ENCODE data around the gene GOLGA6L7.
"Not testable (repeated sequence)": the region's sequence is repeated elsewhere in the genome, so short reads cannot be mapped to it uniquely, and the experiment has no call there.

The GOLGA6L7 gene

DNA sequence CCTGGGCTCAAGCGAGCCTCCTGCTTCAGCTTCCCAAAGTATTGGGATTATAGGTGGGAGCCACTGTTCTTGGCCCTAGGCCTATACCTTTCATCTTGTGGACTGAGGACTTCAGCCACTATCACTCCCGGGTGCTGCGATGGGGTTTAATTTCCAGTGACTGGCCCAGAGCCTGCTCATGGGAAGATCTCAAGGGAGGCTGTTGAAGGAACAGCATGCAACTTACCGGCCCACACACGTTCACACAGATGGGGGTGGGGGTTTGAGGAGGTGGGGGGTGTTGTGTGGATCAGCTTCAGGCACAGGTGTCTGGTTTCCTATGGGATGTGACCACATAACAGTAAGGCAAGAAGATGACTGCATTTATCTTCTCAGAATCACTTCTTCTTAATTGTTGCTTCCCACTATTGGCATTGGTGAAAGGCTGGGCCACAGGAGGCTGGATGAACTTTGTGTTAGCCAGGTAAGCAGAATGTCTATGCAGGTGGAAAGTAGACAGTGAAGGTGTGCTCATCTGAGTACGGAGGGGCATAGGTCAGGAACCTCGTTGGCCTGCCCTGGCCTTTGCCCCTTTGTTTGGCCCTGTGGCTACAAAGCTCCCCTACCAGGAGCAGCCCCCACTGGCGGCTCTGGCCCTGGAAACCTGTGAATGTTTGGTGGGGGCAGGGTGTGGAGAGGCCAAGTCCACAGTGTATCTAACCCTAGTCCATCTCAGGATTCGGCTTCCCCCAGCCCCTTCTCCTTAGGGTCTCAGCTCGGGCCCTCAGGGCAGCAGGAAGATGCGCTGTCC is 35.9 kb upstream of the GOLGA6L7 start:
- no peak for DNase-seq (ENCODE audit: low read depth)

DNA sequence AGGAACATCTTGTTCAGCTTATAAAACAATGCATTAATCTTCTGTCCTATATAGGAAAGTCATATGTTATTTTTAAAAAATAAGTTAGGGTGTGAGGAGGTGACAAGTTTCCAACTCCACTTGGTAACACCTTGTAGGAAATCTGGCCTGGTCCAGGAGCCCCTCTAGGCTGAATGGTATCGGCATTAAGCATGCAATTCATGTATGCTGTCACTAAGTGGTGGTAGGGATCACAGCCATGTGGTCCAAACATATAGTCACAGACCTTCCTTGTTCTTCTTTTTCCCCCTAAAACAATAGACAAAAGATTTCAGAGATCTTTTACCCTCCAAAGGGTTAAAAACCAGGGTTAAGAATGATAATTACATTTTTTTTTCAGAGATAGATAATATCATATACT is 33.2 kb upstream of the GOLGA6L7 start:
- no peak for DNase-seq (ENCODE audit: low read depth)

DNA sequence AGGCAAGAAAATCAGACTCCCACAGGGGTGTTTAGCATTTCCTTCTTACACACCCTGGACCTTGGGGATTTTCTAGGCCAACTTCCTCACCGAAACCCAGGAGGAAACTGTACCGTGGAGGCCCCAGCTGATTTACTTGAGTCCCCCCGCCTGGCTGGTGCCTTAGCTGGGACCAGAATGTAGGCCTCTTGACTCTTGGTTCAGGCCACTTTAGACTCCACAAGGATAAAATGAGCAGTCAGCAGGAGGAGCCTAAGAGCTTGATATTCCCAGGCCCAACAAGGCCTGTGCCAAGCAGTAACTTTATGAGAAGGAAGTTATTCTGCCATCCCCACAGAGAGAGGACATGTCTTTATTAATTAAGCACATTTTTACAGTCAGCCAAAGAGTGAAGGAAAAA is 32.7 kb upstream of the GOLGA6L7 start:
- no peak for DNase-seq (ENCODE audit: low read depth)

GRCh38 chr15:28880680-28881079 is 32.2 kb upstream of the GOLGA6L7 start:
- no peak for DNase-seq (ENCODE audit: low read depth)

DNA sequence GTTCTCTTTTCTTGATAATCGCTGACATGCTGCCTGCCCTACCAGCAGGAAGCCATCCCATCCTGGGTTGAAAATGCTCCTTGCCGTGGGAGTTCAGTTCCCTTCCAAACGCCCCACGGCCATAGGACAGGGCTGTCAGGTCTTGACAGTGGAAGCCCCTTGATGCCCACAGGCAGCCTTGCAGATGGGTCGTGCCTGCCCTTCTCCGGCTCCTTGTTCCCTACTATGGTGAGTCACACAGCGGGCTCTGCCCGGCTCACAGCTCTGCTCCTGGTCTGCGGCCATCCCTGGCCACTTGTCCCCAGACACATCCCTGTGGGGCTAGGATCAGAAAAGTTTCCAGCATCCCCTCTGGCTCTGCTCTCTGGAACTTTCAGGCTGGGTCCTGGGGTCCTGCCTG is 31.1 kb upstream of the GOLGA6L7 start:
- no peak for DNase-seq (ENCODE audit: low read depth)

GRCh38 chr15:28878209-28878608 is 29.8 kb upstream of the GOLGA6L7 start:
- DNase-seq (ENCODE audit: low read depth) = no peak

DNA sequence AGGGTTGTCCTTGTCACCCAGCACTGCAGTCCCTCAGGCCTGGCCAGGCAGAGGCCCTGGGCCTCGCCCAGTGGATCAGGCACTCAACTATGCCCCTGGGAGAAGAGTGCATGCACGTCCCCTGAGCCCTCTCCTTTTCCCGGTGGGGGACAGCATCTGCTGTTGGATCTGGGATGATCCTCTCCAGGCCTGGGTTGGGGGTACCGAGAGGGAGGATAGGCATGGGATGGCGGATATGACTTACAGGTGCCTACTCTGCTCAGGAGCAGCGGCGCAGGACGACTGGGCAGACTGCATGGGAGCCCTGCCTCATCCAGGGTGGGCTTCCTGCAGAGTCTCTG is 28.4 kb upstream of the GOLGA6L7 start:
- no peak for DNase-seq (ENCODE audit: low read depth)

- DNase-seq (ENCODE audit: low read depth) = no peak
Observed at GRCh38 chr15:28876131-28876844, 27.8 kb upstream of the GOLGA6L7 start.

- no peak for DNase-seq (ENCODE audit: low read depth)
Observed at GRCh38 chr15:28875461-28876000, 27.1 kb upstream of the GOLGA6L7 start.

DNA sequence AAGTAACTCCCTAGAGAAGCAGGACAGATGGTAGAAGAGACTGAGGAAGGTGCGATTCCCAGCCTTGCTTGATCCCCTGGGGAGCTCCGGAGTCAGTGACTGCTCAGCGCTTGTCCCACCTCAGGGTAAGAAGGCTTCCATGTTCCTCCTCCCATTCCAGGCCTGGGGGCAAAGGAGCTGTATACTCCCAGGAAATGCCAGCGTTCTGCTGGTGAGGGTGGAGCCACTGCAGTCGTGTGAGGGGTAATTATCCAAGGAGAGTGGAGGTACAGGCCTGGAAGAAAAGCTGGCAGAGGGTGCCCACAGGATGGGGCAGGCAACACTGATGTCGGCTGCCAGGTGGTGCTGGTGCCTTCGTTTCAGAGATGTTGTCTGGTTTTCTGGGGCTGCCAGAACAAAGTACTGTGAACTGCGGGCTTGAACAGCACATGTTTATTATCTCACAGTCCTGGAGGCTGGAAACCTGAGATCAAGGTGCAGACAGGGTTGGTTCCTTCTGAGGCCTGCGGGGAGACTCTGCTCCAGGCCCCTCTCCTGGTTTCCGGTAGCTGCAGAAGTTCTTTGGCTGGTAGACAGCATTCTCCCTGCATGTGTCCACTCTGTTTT is 25.2 kb upstream of the GOLGA6L7 start:
- no peak for DNase-seq (ENCODE audit: low read depth)

- no peak for DNase-seq (ENCODE audit: low read depth)
Observed at GRCh38 chr15:28873006-28873405, 24.6 kb upstream of the GOLGA6L7 start.

GRCh38 chr15:28871168-28871567 is 22.7 kb upstream of the GOLGA6L7 start:
- DNase-seq (ENCODE audit: low read depth) = no peak

DNA sequence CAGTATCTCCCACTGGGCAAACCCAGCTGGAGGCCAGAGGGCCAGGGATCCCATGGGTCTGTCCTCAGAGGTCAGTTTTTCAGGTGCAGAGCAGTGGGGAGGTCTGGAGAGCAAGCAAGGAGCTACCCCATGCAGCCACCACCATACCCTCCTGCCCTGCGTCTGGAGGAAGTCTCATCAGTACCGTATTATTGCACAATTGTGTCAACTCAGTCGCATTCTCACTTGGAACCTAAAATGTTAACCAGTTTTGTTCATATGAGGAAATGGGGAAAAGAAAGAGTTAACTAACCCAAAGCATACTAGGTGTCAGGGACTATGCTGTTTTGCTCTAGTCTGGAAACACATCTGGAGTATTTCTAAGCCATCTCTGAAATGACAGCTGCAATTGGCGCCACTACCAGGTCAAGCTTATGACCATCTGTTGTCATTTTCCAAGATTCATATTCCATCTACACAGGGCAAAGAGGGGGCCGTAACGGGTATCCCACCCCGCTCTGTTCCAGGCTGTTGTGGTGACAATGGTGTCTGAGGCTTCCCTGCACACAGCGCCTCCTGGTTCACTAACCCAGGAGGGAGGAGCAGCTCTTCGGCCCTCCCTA is 20.4 kb upstream of the GOLGA6L7 start:
- no peak for DNase-seq (ENCODE audit: low read depth)

- not testable (repeated sequence) for DNase-seq (ENCODE audit: low read depth)
Observed at GRCh38 chr15:28861589-28862293, 13.3 kb upstream of the GOLGA6L7 start.

- DNase-seq (ENCODE audit: low read depth) = peak; percentile 9
Observed at GRCh38 chr15:28861031-28861534, 12.6 kb upstream of the GOLGA6L7 start.

GRCh38 chr15:28854578-28854977 is 6.1 kb upstream of the GOLGA6L7 start:
- DNase-seq (ENCODE audit: low read depth) = not testable (repeated sequence)

- DNase-seq (ENCODE audit: low read depth) = not testable (repeated sequence)
Observed at GRCh38 chr15:28853654-28854053, 5.2 kb upstream of the GOLGA6L7 start.

GRCh38 chr15:28849766-28850165 is 1.3 kb upstream of the GOLGA6L7 start:
- not testable (repeated sequence) for DNase-seq (ENCODE audit: low read depth)

GRCh38 chr15:28849271-28849670 is 827 bp upstream of the GOLGA6L7 start:
- not testable (repeated sequence) for DNase-seq (ENCODE audit: low read depth)

DNA sequence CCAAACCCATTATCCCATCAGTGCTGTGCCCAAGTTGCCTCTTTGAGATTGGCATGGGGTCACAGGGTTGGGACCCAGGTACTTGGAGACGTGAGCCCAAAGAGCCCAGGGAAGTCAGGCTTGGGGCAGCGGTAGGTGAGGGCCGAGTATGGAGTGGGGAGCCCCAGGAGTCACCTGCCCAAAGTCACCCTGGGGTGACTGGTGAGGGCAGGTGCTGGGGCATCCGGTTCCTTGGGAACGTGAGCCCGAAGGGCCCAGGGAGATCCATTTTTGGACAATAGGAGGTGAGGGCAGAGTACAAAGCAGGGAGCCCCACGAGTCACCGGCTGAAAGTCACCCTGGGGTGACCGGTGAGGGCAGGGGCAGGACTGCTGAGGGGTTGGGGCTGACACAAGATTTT is 485 bp downstream of the GOLGA6L7 start:
- not testable (repeated sequence) for DNase-seq (ENCODE audit: low read depth)

DNA sequence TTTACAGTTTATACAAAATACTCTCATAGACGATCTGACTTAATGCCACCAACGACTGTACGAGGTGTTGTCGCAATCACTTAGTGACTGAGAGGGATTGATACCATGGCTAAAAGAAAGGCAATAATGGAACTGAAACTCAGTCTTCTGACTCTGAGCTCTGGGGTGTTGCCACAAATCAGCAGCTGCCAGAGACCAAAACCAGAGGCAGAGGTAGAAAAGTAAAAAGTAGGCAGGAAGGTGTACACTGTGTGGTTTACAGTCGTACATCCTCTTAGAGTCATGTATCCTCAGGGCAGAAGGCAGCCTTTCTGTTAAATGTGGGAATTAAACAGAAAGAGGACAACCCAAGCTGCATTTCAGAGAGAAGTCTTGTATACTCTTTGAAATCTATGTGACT is 1.2 kb downstream of the GOLGA6L7 start:
- not testable (repeated sequence) for DNase-seq (ENCODE audit: low read depth)

DNA sequence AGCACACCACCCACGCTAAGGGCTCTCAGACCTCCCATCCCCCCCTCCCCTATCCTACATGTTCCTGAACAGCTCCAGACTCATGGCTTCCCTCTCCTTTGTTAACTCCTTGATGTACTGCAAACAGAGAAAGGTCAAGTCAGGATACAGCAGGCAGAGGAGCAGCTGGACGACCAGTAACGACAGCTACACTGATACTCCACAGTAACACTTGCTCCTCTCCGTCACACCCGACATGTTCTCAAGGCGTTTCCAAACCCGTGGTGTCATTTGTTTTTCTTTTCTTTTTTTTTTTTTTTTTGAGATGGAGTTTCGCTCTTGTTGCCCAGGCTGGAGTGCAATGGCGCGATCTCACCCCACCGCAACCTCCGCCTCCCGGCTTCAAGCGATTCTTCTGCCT is 4.3 kb downstream of the GOLGA6L7 start:
- DNase-seq (ENCODE audit: low read depth) = not testable (repeated sequence)
